GM23248 (cell line): Measurements from ENCODE around the gene C1orf167. TPM values are rescaled to one million over a fixed set of nuclear protein-coding genes. Genes with fewer than 3 reads are reported as not detected.

Experiments
- DNase-seq: peaks from one replicate; pipeline ENCODE4 v3.0.0-alpha.2; 2015
- H2AFZ ChIP-seq: fragments of 200-600 bp; sonication (generic); 2 replicates; pipeline ENCODE4 v1.6.1; 2016; ENCODE audit warnings: antibody characterized with exemption
- H3F3A ChIP-seq: fragments of 200-600 bp; sonication (generic); 2 replicates; pipeline ENCODE4 v1.6.1; 2016; ENCODE audit warnings: mild to moderate bottlenecking, antibody characterized with exemption, mixed run types; ENCODE audit not compliant: insufficient read depth
- H3K27ac ChIP-seq: fragments of 200-600 bp; sonication (generic); 2 replicates; pipeline ENCODE4 v1.5.1; 2016; ENCODE audit warnings: mild to moderate bottlenecking
- H3K27me3 ChIP-seq: fragments of 200-600 bp; sonication (generic); replicated peaks from 2 replicates; pipeline ENCODE4 v1.6.1; 2016; ENCODE audit warnings: mild to moderate bottlenecking; ENCODE audit not compliant: insufficient read depth
- H3K36me3 ChIP-seq: fragments of 200-600 bp; sonication (generic); 2 replicates; pipeline ENCODE4 v1.6.1; 2016; ENCODE audit warnings: low read depth, mild to moderate bottlenecking
- H3K4me1 ChIP-seq: fragments of 200-600 bp; sonication (generic); 2 replicates; pipeline ENCODE4 v1.6.1; 2016; ENCODE audit warnings: mild to moderate bottlenecking; ENCODE audit not compliant: insufficient read depth
- H3K4me2 ChIP-seq: fragments of 200-600 bp; sonication (generic); one replicate; pipeline ENCODE4 v1.6.1; 2016; ENCODE audit warnings: mild to moderate bottlenecking; ENCODE audit not compliant: unreplicated experiment
- H3K4me3 ChIP-seq: fragments of 200-600 bp; sonication (generic); 2 replicates; pipeline ENCODE4 v1.5.1; 2016; ENCODE audit warnings: mild to moderate bottlenecking
- H3K79me2 ChIP-seq: fragments of 200-600 bp; sonication (generic); 2 replicates; pipeline ENCODE4 v1.6.1; 2016; ENCODE audit warnings: mild to moderate bottlenecking; ENCODE audit not compliant: insufficient read depth
- H3K9ac ChIP-seq: fragments of 200-600 bp; sonication (generic); 2 replicates; pipeline ENCODE4 v1.6.1; 2016; ENCODE audit warnings: mild to moderate bottlenecking
- H3K9me2 ChIP-seq: fragments of 200-600 bp; sonication (generic); 2 replicates; pipeline ENCODE4 v1.6.1; 2016; ENCODE audit warnings: mixed run types, mild to moderate bottlenecking, moderate library complexity; ENCODE audit not compliant: insufficient read depth
- H3K9me3 ChIP-seq: fragments of 200-600 bp; sonication (generic); one replicate; pipeline ENCODE4 v1.6.1; 2017; ENCODE audit warnings: low read depth
- H4K20me1 ChIP-seq: fragments of 200-600 bp; sonication (generic); 2 replicates; pipeline ENCODE4 v1.6.0; 2016; ENCODE audit not compliant: insufficient read depth
- EZH2 ChIP-seq: fragments of 200-600 bp; sonication (generic); IDR thresholded peaks from 2 replicates; pipeline ENCODE4 v1.6.1; 2018; ENCODE audit warnings: antibody characterized with exemption, mild to moderate bottlenecking; ENCODE audit not compliant: insufficient read depth, poor library complexity, severe bottlenecking
- EZH2phosphoT487 ChIP-seq: fragments of 200-600 bp; sonication (generic); IDR thresholded peaks from 2 replicates; pipeline ENCODE4 v1.6.1; 2018; ENCODE audit warnings: antibody characterized with exemption, moderate library complexity, mild to moderate bottlenecking, low read depth; ENCODE audit not compliant: insufficient read depth
- WGBS, 2 experiments: methylation state at CpG; one replicate each; pipeline ENCODE4 v1.1.6; 2015 to 2017; ENCODE audit warnings: low lambda C conversion rate in 2 of 2, low coverage in 1 of 2; ENCODE audit errors: missing lambda C conversion rate in 2 of 2; 5-methylcytosine and 5-hydroxymethylcytosine counted together
- in situ Hi-C: fragments of 300-500 bp; cut with MboI; formaldehyde crosslinking; loops from 2 replicates; pipeline ENCODE4 v1.15.0; 2020
- polyA plus RNA-seq: library from polyadenylated mRNA; unstranded; fragments of >200 nt; fragmentation: Nextera tagmentation; extraction: Ambion mirVana; gene quantifications from 2 replicates; pipeline ENCODE4 v1.2.1, GENCODE V29; 2016
- total RNA-seq: library from RNA; depleted of rRNA; stranded (reverse); fragments of >200 nt; shearing (Covaris generic); gene quantifications from 2 replicates; pipeline ENCODE4 v1.2.3, GENCODE V29; 2014

C1orf167 gene
- total and polyA plus RNA-seq, 2 experiments from 2014 or later, result 0.43 TPM; not detected in 1

- no peak overlapping the region for H3K27ac ChIP-seq
- no peak overlapping the region for H3K4me3 ChIP-seq
- H3K27me3 ChIP-seq, result peaks cover 5% of the 10 kb centered on the region
- no peak overlapping the region for H2AFZ ChIP-seq
- no peak overlapping the region for H3K9ac ChIP-seq
- TF ChIP-seq EZH2 (no peak), EZH2phosphoT487 (no peak)
- no peaks in the 10 kb centered on the region for H3K79me2 ChIP-seq
- H3K9me3 ChIP-seq, result no peaks in the 10 kb centered on the region
- WGBS, 2 experiments, result 55 to 67% methylated on average over 3 of the region's 3 CpGs
- no peaks in the 10 kb centered on the region for H4K20me1 ChIP-seq
- H3K4me1 ChIP-seq, result no peaks in the 10 kb centered on the region
- H3K4me2 ChIP-seq, result no peak overlapping the region
- in situ Hi-C loops, result no loop called here
- H3K9me2 ChIP-seq, result no peaks in the 10 kb centered on the region
- DNase-seq, result no peak
- H3F3A ChIP-seq, result no peaks in the 10 kb centered on the region
- no peaks in the 10 kb centered on the region for H3K36me3 ChIP-seq
Measured at GRCh38 chr1:11764115-11764514, 2.1 kb downstream of the C1orf167 start.

- TF ChIP-seq EZH2 (no peak), EZH2phosphoT487 (no peak)
- no peaks in the 10 kb centered on the region for H3F3A ChIP-seq
- no peak for DNase-seq
- no peaks in the 10 kb centered on the region for H3K9me3 ChIP-seq
- no peaks in the 10 kb centered on the region for H3K9me2 ChIP-seq
- H3K36me3 ChIP-seq, result no peaks in the 10 kb centered on the region
- in situ Hi-C loops, result no loop called here
- H3K9ac ChIP-seq, result no peak overlapping the region
- no peaks in the 10 kb centered on the region for H3K79me2 ChIP-seq
- H3K27ac ChIP-seq, result no peak overlapping the region
- no peaks in the 10 kb centered on the region for H4K20me1 ChIP-seq
- WGBS, 2 experiments, result 85 to 88% methylated on average over 7 of the region's 7 CpGs
- no peaks in the 10 kb centered on the region for H3K4me1 ChIP-seq
- H2AFZ ChIP-seq, result no peak overlapping the region
- H3K4me2 ChIP-seq, result no peak overlapping the region
- peaks cover 5% of the 10 kb centered on the region for H3K27me3 ChIP-seq
- H3K4me3 ChIP-seq, result no peak overlapping the region
Measured at GRCh38 chr1:11764519-11764918, 2.5 kb downstream of the C1orf167 start.

GRCh38 chr1:11765661-11766428 is 3.9 kb downstream of the C1orf167 start:
- TF ChIP-seq EZH2phosphoT487 (no peak), EZH2 (no peak)
- no peak overlapping the region for H2AFZ ChIP-seq
- in situ Hi-C loops, result no loop called here
- H3K79me2 ChIP-seq, result no peaks in the 10 kb centered on the region
- no peaks in the 10 kb centered on the region for H3K4me1 ChIP-seq
- H3K27ac ChIP-seq, result no peak overlapping the region
- no peaks in the 10 kb centered on the region for H3K9me2 ChIP-seq
- no peaks in the 10 kb centered on the region for H3K36me3 ChIP-seq
- H3K9me3 ChIP-seq, result no peaks in the 10 kb centered on the region
- no peaks in the 10 kb centered on the region for H3F3A ChIP-seq
- DNase-seq, result no peak
- no peaks in the 10 kb centered on the region for H4K20me1 ChIP-seq
- no peak overlapping the region for H3K4me3 ChIP-seq
- peaks cover 5% of the 10 kb centered on the region for H3K27me3 ChIP-seq
- WGBS, 2 experiments, result 81 to 83% methylated on average over 18 to 19 of the region's 19 CpGs
- H3K9ac ChIP-seq, result no peak overlapping the region
- H3K4me2 ChIP-seq, result no peak overlapping the region

GRCh38 chr1:11766429-11766776 is 4.4 kb downstream of the C1orf167 start:
- in situ Hi-C loops, result no loop called here
- 79 to 88% methylated on average over 14 of the region's 14 CpGs for WGBS, 2 experiments
- DNase-seq, result no peak

More at GRCh38 chr1:11766429-11766776, 4.4 kb downstream of the C1orf167 start:
- Histone ChIP-seq H3K27ac (no peak overlapping the region), H3K4me3 (no peak overlapping the region), H3K9me3 (no peaks in the 10 kb centered on the region), H3K9ac (no peak overlapping the region), H4K20me1 (no peaks in the 10 kb centered on the region), H3F3A (no peaks in the 10 kb centered on the region), H3K79me2 (no peaks in the 10 kb centered on the region), H3K4me2 (no peak overlapping the region), H3K9me2 (no peaks in the 10 kb centered on the region), H3K36me3 (no peaks in the 10 kb centered on the region), H3K27me3 (peaks cover 5% of the 10 kb centered on the region), H3K4me1 (no peaks in the 10 kb centered on the region), H2AFZ (no peak overlapping the region)
- TF ChIP-seq EZH2phosphoT487, result no peak
- TF ChIP-seq EZH2, result no peak
